PFSK-1 (cell line): ENCODE results near the gene CYP27C1.

Experiments
- POLR2AphosphoS5 ChIP-seq: IDR thresholded peaks from 2 replicates; pipeline ENCODE4 v1.6.1; 2012; ENCODE audit warnings: low read depth, mild to moderate bottlenecking, control low read depth, low read length, moderate library complexity
- SIN3A ChIP-seq: IDR thresholded peaks from 2 replicates; pipeline ENCODE4 v1.6.1; 2012; ENCODE audit warnings: mild to moderate bottlenecking, low read length, moderate library complexity, borderline replicate concordance; ENCODE audit not compliant: insufficient read depth
- TF ChIP-seq, protein P1 (sequence below), 2 experiments: IDR thresholded peaks; 2 replicates each; pipeline versions ENCODE4 v1.6.1 to v1.8.0; 2011 to 2012; ENCODE audit warnings: low read depth in 2 of 2, low read length in 2 of 2, control low read depth in 1 of 2, inconsistent platforms in 1 of 2, mild to moderate bottlenecking in 1 of 2, moderate library complexity in 1 of 2; ENCODE audit not compliant: insufficient read depth in 1 of 2

DNA sequence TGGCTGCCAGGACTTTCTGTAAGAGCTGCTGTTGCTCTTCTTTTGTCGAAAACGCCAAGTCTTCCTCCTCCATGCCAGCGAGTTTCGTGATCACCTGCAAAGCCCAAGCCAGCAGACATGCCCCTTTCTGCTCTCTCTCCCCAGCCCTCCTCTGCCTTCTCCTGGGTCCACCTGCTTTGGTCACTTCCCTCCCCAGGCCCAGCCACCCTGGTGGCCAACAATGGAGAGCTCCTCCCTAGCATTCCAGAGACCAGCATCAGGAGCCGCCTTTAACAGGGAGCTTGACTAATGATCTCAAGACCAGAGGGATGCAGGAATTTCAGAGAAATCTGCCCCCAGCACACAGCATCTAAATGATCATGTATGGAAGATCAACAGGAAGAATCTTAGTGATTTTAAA, 39.3 kb upstream of the CYP27C1 start:
- TF ChIP-seq SIN3A (no peak), POLR2AphosphoS5 (no peak)
- TF ChIP-seq, protein P1, sequence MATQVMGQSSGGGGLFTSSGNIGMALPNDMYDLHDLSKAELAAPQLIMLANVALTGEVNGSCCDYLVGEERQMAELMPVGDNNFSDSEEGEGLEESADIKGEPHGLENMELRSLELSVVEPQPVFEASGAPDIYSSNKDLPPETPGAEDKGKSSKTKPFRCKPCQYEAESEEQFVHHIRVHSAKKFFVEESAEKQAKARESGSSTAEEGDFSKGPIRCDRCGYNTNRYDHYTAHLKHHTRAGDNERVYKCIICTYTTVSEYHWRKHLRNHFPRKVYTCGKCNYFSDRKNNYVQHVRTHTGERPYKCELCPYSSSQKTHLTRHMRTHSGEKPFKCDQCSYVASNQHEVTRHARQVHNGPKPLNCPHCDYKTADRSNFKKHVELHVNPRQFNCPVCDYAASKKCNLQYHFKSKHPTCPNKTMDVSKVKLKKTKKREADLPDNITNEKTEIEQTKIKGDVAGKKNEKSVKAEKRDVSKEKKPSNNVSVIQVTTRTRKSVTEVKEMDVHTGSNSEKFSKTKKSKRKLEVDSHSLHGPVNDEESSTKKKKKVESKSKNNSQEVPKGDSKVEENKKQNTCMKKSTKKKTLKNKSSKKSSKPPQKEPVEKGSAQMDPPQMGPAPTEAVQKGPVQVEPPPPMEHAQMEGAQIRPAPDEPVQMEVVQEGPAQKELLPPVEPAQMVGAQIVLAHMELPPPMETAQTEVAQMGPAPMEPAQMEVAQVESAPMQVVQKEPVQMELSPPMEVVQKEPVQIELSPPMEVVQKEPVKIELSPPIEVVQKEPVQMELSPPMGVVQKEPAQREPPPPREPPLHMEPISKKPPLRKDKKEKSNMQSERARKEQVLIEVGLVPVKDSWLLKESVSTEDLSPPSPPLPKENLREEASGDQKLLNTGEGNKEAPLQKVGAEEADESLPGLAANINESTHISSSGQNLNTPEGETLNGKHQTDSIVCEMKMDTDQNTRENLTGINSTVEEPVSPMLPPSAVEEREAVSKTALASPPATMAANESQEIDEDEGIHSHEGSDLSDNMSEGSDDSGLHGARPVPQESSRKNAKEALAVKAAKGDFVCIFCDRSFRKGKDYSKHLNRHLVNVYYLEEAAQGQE (IDR thresholded peaks at IDR 0.05; ENCODE audit: insufficient read depth in 1 of 2, low read depth in 2 of 2, low read length in 2 of 2), result no peak
